ENCODE results near the gene RERE.

Gene RERE

DNA sequence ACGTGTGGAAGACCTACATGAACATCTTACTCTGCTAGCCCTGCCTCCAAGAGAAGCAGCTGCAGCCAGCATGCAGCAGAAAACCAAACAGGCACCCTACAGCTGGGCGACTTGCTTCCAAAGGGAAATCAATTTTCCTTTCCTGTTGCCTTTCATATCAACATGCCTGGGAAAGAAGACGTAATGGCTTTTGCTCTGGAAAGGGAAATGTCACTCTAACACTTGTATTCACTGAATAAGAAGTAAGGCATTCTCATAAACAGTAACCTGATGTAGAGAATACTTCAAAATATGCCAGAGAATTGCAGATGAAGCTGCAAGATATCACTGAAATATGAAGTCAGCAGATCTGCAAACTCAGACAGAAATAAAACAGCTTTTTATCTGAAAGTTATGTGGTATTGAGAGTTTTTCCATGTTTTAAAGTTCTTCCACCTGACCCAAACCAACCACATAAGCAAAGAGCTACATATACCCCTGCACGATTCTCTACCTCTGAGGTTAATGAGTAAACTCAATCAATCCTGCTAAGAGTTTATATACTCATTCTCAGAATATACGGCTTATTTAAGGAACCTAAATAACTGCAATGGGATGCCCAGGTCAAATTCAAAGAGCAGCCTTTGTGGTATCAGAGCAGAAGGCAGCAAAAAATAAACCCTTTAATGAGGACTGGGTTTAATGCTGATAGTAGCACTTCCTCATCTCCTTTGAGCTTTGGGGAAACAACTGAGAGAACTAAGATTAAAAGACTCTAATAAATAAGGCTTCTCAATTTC is 150.9 kb downstream of the RERE start:
- no peak for DNase-seq (ENCODE audit: low read depth in 2 of 2)

DNA sequence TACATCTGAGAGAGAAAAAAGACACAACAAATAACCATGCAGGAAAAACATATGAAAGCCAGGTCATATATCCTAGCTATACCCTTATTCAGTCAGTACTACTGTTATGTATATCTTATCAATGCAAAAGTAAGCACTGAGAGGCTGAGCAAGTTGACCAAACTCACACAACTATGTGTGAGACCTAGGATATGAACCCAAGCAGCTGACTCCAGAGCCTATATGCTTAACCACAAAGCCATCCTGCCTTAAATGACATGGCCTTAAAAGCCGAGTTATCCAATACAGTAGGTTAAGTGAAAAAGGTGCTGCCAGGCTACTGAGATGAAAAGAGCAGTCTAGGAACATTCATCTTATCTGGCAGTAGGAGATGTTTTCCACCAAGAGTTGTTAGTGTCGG is 151.6 kb downstream of the RERE start:
- no peak for DNase-seq (ENCODE audit: low read depth in 2 of 2)

DNA sequence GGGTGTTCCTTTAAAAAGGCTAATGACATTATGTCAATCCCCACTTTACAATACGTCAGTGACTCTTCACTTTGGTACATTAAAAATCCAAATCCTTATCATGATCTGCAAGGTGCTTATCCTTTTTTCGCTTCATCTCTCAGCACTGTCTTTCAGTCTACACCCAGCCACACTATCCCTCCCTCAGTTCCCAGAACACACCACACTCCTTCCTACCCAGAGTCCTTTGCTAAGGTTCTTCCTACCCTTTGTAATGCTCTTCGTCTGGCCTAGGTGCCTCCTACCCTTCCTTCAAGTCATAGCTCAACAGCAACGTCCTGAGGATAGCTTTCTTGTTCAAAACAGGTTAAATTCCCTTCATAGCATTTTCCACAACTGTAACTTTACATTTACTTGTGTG is 152.6 kb downstream of the RERE start:
- no peak for DNase-seq (ENCODE audit: low read depth in 2 of 2)

DNA sequence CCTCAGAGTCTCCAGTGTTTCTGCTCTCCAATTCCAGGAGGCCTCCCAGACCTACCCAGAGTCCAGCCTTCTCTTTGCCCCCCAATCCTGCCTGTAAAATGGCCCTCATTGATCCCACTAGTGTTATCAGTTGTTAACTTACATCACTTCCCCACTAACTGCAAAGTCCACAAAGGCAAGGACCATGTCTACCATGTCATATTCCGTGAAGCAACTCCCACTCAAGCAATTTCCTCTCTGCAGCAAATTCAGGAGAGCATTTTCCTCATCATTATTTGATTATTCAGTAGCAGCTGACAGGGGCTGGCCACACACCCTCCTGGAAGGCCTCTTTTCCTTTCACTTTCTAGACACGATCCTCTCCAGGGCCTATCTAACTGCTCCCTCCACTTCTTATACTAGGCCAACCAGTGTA is 153.5 kb downstream of the RERE start:
- DNase-seq (ENCODE audit: low read depth in 2 of 2): no peak

DNA sequence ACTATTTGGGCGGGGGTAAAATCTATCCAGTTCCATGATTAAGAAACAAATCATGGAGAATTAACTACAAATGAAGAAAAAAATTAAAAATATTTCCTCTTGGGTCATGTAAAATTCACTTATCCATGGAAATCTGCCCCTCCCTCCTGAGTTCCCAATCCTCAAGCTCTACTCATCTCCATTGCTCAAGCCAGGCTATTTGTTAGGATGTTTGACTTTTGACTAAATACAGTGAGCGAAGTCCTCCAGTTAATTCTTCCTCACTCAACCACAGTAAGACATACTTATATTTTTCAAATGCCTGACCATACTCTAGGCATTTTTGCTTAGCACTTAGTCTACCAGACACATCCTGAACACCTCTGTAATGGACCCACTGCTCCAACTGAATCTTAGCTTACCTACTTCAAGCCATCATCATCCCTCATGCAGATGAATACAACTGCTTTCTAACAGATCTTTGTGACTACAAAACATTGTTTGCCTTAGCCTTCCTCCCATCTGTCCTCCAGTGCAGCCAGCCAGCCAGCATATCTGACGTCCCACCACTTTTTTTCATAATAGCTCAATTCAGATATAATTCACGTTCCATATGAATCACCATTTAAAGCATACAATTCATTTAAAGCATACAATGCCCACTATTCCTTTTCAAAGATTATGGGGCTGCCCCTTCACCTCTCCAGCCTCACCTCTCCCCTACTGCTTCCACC is 154.2 kb downstream of the RERE start:
- DNase-seq (ENCODE audit: low read depth in 2 of 2): no peak

DNA sequence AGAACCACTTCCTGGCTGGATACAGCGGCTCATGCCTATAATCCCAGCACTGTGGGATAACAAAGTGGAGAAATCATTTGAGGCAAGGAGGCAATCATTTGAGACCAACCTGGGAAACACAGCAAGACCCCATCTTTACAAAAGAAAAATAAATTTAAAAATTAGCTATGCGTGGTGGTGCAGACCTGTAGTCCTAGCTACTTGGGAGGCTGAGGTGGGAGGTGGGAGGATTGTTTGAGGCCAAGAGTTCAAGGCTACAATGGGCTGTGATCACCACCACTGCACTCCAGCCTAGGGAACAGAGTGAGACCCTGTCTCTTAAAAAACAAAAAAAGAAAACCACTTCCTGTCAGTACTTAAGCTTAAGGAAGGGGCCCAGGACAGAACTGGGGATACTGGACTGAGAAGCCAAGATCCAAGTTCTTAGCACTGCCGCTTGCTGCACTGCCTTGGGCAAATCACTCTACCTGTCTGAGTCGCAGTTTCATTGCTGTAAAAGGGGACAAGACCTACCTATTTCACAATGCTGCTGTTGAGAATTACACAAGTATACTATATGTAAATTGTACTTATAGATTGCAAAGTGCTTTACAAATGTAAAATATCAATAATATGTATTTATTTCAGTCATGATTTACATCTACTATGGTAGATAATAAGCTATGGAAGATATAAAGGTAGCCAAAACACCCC is 154.9 kb downstream of the RERE start:
- no peak for DNase-seq (ENCODE audit: low read depth in 2 of 2)

DNA sequence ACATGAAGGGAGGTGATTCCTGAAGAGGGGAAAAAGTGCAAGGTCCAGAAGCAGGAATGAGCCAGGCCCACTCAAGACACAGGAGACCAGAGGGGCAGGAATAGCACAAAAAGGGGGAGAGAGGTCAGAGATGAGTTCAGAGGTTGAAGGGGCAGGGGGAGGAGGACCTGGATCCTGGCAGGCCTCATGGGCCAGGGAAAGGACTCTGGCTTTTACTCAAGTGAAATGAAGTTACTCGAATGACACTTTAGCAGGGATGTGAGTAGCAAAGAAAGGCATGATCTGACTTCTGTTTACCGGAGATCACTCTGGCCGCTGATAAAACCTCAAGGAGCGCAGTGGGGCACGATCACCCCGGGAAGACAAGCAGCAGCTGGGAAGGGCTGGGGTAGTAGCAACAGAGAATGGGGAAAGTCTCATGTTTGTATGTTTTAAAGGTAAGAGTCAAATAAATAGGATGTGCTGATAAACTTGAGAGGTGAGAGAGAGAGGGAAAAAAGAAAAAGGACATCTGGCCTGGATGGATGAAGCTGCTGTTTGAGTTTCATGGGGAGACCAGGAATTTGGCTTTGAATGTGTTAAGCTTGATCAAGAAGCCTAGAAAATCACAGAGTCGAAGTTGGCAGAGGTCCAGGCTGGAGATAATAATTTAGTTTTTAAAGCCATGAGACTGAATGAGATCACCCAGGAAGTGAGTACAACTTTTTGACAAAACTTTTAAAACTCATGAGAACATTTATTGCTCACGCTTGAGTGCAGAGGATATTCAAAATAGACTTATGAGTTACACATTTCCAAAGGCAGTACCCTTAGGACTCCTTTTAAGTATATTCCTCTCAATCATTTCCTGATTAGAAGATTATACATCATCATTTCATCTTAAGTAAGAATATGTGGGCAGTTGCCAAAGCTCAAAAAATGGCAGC is 156.0 kb downstream of the RERE start:
- no peak for DNase-seq (ENCODE audit: low read depth in 2 of 2)

DNA sequence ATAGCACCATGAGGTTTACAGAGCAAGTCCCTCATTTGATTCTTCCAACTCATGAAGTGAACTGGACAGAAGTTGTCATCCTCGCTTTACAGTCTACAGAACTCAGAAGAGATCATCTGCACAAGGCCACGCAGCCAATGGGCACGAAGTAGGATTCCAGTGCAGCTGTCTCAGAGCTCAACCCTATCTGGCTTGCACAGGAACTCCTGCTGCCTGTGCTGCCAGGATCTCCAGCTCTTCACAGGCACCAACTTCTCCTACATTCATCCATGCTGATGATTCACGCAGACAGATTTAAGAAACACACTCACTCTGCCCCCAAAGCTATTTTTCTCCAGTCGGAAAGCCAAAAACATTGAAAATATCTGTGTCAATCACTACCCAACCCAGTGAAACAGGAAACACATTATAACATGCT is 157.0 kb downstream of the RERE start:
- DNase-seq (ENCODE audit: low read depth in 2 of 2): no peak

DNA sequence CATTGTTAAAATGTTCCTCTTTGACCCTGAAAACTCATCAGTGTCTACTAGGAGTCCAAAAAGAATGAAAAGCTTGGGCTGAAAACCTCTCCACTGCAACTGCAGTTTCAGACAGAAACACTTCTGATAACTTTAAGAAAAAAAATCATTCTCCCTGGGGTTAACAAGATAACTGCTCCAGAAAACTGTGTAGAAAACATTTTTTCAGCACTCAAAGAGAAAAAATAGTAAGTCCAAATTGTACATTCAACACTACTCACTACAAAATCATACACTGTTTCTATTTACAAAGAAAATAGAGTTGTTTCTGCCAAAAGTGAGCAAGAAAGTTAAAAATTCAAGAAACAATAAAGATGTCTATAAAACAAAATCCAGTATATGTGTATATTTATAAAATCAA is 157.8 kb downstream of the RERE start:
- no peak for DNase-seq (ENCODE audit: low read depth in 2 of 2)

DNA sequence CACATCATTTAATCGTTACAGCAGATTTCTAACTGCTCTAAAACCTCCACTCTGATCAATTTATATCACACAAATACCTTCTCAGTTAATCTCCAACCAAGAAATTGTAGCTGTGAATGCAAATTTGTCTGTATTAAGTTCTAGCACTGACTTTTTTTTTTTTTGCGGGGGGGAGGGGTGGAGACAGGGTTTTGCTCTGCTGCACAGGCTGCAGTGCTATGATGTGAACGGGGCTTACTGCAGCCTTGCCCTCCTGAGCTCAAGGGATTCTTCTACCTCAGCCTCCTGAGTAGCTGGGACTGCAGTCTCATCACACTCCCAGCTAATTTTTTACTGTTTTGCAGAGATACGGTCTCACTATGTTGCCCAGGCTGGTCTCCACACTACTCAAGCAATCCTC is 163.6 kb downstream of the RERE start:
- no peak for DNase-seq (ENCODE audit: low read depth in 2 of 2)

DNA sequence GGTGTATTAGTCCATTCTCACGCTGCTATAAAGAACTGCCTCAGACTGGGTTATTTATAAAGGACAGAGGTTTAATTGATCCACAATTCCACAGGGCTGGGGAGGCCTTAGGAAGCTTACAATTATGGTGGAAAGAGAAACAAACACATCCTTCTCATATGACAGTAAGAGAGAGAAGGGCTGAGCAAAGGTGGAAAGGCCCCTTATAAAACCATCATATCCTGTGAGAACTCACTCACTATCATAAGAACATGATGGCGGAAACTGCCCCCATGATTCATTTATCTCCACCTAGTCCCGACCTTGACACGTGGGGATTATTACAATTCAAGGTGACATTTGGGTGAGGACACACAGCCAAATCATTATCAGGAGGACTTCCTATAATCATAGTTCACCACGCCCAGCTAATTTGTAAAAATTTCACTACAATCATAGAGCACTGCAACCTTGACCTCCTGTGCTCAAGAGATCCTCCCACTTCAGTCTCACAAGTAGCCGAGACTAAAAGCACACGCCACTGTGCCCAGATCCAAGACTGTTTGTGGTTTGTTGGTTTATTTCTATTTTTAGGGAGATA is 164.9 kb downstream of the RERE start:
- no peak for DNase-seq (ENCODE audit: low read depth in 2 of 2)

DNA sequence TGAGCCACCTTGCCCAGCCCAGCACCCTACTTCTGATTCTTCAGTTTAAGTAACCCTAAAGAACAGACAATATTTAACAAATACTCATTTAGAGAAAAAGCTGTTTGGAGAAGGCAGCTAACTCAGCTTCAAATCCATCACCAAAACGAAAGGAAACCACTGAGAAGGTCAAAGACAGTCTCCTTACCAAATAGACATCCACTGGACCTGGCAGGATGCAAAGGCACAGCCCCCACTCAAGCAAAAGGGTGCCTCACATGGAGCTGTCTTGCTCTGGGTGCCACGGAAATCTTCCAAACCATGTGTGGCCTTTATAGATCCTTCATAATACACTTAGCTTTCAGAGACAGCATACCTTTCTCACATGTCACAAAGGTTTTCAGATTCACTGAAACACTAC is 165.5 kb downstream of the RERE start:
- no peak for DNase-seq (ENCODE audit: low read depth in 2 of 2)

DNA sequence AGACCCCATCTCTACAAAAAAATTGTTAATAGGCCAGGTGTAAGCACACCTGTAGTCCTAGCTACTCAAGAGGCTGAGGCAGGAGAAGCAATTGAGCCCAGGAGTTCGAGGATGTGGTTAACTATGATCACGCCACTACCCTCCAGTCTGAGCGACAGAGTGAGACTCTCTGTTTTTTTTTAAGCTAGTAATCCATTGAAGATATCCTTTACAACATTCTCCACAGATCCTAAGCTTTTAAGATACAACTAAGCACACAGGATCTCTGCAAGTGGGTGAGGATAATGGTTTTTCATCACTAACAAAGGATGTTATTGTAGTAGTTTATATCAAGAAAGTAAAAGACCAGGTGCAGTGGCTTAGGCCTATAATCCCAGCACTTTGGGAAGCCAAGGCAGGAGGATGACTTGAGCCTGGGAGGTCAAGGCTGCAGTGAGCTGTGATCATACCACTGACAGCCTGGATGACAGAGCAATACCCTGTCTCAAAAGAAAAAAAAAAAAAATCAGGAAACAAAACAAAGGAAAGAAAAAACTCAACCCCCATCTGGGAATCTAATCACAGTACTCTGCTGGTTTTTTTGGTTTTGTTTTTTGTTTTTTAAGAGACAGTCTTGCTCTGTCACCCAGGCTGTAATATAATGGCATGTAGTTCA is 166.1 kb downstream of the RERE start:
- DNase-seq (ENCODE audit: low read depth in 2 of 2): no peak

DNA sequence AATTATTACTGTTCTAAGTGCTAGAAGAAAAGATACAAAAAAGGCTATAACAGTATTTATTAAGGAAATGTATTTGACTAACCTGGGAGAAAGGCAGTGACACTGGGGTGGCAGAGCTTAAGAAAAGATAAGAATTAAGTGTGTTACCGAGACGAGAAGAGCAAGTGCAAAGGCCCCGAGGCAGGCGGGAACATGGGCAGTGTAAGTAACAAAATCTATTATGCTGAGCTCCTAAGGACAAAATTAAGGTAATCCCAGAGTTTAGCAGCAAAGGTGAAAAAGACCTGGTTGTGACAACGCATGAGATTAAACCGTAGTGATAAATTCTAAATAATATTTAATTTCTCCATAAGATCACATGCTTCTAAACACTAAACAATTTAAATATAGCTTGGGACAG is 167.6 kb downstream of the RERE start:
- no peak for DNase-seq (ENCODE audit: low read depth in 2 of 2)

DNA sequence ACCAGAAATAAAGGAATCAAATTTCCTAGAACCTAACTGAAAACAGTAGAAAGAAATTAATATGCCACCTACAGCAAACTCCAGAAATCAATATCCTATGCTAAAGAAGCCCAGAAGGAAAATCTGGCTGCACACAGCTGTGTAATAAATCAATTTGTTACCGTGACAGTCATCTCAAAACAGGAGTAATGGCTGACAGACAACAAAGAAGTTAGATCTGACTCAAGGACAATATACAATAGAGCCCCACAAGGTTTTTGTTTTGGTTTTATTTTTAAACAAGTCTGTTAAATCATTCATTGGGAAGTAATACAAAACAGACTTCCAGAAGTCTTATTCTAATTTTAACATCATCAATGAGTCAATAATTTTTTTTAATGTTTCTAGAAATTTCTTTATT is 168.4 kb downstream of the RERE start:
- DNase-seq (ENCODE audit: low read depth in 2 of 2): no peak

DNA sequence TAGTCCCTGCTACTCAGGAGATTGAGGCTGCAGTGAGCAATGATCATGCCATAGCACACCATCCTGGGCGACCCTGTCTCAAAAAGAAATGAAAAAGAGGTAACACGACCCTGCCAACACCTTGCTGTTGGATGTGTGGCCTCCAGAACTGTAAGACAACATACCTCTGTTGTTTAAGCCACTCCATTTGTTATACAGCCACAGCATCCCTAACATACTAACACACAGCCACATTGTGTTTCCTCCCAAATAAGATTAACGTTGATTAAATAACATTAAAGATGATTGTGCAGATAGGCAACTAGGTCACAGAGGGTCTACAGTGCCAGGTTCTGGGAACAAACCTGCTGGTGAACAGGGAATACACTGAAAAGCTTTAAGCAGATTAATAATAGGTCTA is 170.4 kb downstream of the RERE start:
- no peak for DNase-seq (ENCODE audit: low read depth in 2 of 2)

DNA sequence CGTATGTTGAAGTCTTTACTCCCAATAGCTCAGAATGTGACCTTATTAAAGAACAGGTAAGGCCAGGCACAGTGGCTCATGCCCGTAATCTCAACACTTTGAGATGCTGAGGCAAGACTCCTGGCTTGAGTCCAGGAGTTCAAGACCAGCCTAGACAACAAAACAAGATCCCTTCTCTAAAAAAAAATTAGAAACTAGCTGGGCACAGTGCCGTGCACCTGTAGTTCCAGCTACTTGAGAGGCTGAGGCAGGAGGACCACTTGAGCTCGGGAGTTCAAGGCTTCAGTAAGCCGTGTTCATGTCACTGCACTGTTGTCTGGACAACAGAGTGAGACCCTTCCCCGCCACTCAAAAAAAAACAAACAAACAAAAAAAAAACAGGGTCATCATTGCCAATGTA is 171.3 kb downstream of the RERE start:
- no peak for DNase-seq (ENCODE audit: low read depth in 2 of 2)

DNA sequence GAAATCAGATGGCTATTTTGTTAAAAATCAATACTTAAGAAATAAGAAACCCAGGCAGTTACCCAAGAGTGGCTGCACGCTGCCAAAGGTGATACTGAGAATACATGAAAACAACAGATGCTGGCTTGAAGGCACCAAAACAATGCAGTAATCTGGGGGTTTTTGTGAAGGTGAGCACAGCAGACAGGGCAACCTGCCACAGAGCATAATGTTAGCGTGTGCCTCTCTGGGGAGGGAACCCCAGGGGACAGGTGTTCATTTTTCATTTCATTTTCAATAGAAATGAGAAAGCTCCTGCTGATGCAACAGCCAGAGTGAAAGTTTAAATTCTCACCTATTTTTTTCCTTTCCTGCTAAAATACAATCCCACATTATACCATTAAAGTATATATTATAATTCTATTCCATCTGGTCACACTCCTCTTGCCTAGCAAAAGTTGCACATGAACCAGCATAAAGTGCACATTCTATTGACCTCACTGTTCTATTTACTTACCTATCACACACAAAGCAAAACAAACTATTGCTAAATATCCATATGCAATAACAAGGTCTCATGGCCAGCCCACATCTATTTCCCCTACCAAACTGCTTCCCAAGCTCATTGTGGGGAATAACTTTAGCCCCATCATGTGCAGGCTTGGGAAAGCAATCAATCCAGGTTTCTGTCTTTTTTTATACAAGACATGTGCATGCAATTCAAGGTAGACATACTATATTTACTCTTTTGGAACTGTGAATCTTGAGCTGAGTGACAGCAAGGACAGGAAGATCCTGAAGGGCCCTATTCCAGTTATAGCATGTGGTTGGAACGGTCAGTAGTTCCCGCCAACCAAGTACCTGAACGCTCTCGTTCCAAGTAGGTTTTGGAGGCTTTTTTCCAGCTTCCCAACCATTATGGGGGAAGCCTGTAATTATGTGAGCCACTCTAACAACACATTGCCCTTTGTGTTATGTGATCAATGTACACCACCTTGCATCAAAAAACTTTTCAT is 173.6 kb downstream of the RERE start:
- no peak for DNase-seq (ENCODE audit: low read depth in 2 of 2)

DNA sequence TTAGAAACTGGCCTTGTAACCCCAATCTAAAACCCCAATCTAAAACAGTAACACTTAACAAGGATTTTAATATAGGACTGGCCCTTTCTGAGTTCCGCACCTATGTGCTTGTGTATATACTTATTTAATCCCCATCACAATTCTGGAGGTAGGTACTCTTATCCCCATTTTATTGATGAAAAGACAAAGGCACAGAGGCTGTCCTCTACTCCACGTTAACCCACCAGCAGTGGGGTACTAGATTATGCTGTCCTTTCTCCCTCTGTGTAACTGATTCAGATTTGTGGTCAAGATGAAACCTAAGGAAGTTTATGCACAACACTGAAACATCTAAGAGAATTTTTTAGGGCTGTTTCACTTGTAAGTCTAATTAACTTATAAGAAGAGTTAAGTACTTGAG is 175.3 kb downstream of the RERE start:
- no peak for DNase-seq (ENCODE audit: low read depth in 2 of 2)

All from stimulated activated CD8-positive, alpha-beta memory T cell treated with anti-CD3 and anti-CD28 coated beads, Interleukin-2, amount 100 ng/mL, for 1 hour (primary cell).